ENCODE data around the gene TMEM170A.

- TF ChIP-seq POLR2AphosphoS5 (IDR thresholded peaks at IDR 0.05) (no peak), EP300 (IDR thresholded peaks at IDR 0.05) (no peak), CTCF (IDR thresholded peaks at IDR 0.05) (no peak), POLR2A (IDR thresholded peaks at IDR 0.05) (no peak)
Observed at GRCh38 chr16:75502916-75503605, 38.6 kb upstream of the TMEM170A start.
